Upper lobe of right lung (tissue), 1 donor: ENCODE results near the gene PIK3R6. TPM values are rescaled to one million over a fixed set of nuclear protein-coding genes. Genes with fewer than 3 reads are reported as not detected.
A peak's percentile ranks its signal among the peaks of the same experiment; 100 is the strongest.

Experiments used
- ATAC-seq: fragments of 200-7000 bp; cut with Tn5 transposase; one replicate; pipeline ENCODE4 v1.9.1; 2020; ENCODE audit warnings: mild to moderate bottlenecking, moderate library complexity
- DNase-seq: peaks from one replicate; pipeline ENCODE4 v3.0.0-alpha.2; 2020
- H3K27ac ChIP-seq: fragments of 200-600 bp; one replicate; pipeline ENCODE4 v1.8.0; 2022
- H3K27me3 ChIP-seq: fragments of 200-600 bp; one replicate; pipeline ENCODE4 v1.8.0; 2022; ENCODE audit warnings: mild to moderate bottlenecking
- H3K36me3 ChIP-seq: fragments of 200-600 bp; one replicate; pipeline ENCODE4 v1.8.0; 2022
- H3K4me1 ChIP-seq: fragments of 200-600 bp; one replicate; pipeline ENCODE4 v1.8.0; 2022
- H3K4me3 ChIP-seq: fragments of 200-600 bp; one replicate; pipeline ENCODE4 v1.8.0; 2022; ENCODE audit warnings: mild to moderate bottlenecking
- H3K9me3 ChIP-seq: fragments of 200-600 bp; one replicate; pipeline ENCODE4 v1.8.0; 2022
- CTCF ChIP-seq: fragments of 200-600 bp; IDR thresholded peaks from one replicate; pipeline ENCODE4 v1.8.0; 2022; ENCODE audit warnings: antibody characterized with exemption
- intact Hi-C: fragments of 100-400 bp; cut with DNase I; formaldehyde crosslinking; loops from one replicate; pipeline ENCODE4 v1.11.0; 2022
- total RNA-seq: library from RNA; stranded (reverse); fragmentation: NEBNext Ultra II Directional; extraction: Animal tissue kit (Norgen Biotek cat#: 25700); gene quantifications from one replicate; pipeline ENCODE4 v1.2.1, GENCODE V29; 2021
- donor health status: DM: no; HTN: yes; CAD: no; lungs with severe emphysema.

PIK3R6 gene
- total RNA-seq, 1 donor from 2014 or later, result 2.7 TPM

- Histone ChIP-seq H3K36me3 (no peaks in the 10 kb centered on the region), H3K27ac (no peak overlapping the region), H3K4me3 (no peak overlapping the region), H3K4me1 (no peaks in the 10 kb centered on the region), H3K9me3 (no peaks in the 10 kb centered on the region), H3K27me3 (peaks cover 17% of the 10 kb centered on the region)
- ATAC-seq, result no peak
- intact Hi-C loops, result no loop called here
- no peak for TF ChIP-seq CTCF
- DNase-seq, result no peak
Observed at GRCh38 chr17:8875957-8876356, 8.5 kb upstream of the PIK3R6 start.

- intact Hi-C loops, result no loop called here
- ATAC-seq (no peak), DNase-seq (no peak)
- Histone ChIP-seq H3K4me3 (no peak overlapping the region), H3K4me1 (no peaks in the 10 kb centered on the region), H3K27me3 (peaks cover 17% of the 10 kb centered on the region), H3K27ac (no peak overlapping the region), H3K9me3 (no peaks in the 10 kb centered on the region), H3K36me3 (no peaks in the 10 kb centered on the region)
- no peak for TF ChIP-seq CTCF
Observed at GRCh38 chr17:8875436-8875835, 8.0 kb upstream of the PIK3R6 start.

GRCh38 chr17:8873801-8874715 lies 6.6 kb upstream of the PIK3R6 start:
- ATAC-seq (peak; percentile 29), DNase-seq (no peak)
- no peaks in the 10 kb centered on the region for H3K36me3 ChIP-seq
- no peak overlapping the region for H3K4me3 ChIP-seq
- no peak for TF ChIP-seq CTCF
- H3K4me1 ChIP-seq, result no peaks in the 10 kb centered on the region
- H3K9me3 ChIP-seq, result no peaks in the 10 kb centered on the region
- intact Hi-C loops, result no loop called here
- no peak overlapping the region for H3K27ac ChIP-seq
- peaks cover 17% of the 10 kb centered on the region for H3K27me3 ChIP-seq

GRCh38 chr17:8872705-8873435 lies 5.4 kb upstream of the PIK3R6 start:
- peak; percentile 15 for ATAC-seq
- no peaks in the 10 kb centered on the region for H3K4me1 ChIP-seq
- peaks cover 17% of the 10 kb centered on the region for H3K27me3 ChIP-seq
- no peak overlapping the region for H3K4me3 ChIP-seq
- H3K27ac ChIP-seq, result no peak overlapping the region
- no peak for TF ChIP-seq CTCF
- intact Hi-C loops, result no loop called here
- no peaks in the 10 kb centered on the region for H3K36me3 ChIP-seq
- DNase-seq, result no peak
- H3K9me3 ChIP-seq, result no peaks in the 10 kb centered on the region

GRCh38 chr17:8872036-8872704 lies 4.7 kb upstream of the PIK3R6 start:
- H3K27me3 ChIP-seq, result peaks cover 14% of the 10 kb centered on the region
- DNase-seq (no peak), ATAC-seq (peak; percentile 45)
- H3K36me3 ChIP-seq, result no peaks in the 10 kb centered on the region
- H3K9me3 ChIP-seq, result no peaks in the 10 kb centered on the region
- no peak overlapping the region for H3K27ac ChIP-seq
- no peaks in the 10 kb centered on the region for H3K4me1 ChIP-seq
- intact Hi-C loops, result no loop called here
- TF ChIP-seq CTCF, result no peak
- no peak overlapping the region for H3K4me3 ChIP-seq
